HEK293 (cell line): Measurements from ENCODE around the gene BBLN.

Experiments used
- SETDB1 ChIP-seq: IDR thresholded peaks from one replicate; pipeline ENCODE4 v1.6.1; 2017; ENCODE audit warnings: mild to moderate bottlenecking, low read length, moderate library complexity, mixed read lengths; ENCODE audit not compliant: insufficient read length
- ZBTB10 ChIP-seq: fragments of 450-650 bp; formaldehyde crosslinking; IDR thresholded peaks from 2 replicates; pipeline ENCODE4 v1.5.1; 2016; ENCODE audit warnings: missing biosample characterization, missing genetic modification characterization
- ZEB2 ChIP-seq: fragments of 450-650 bp; formaldehyde crosslinking; IDR thresholded peaks from 2 replicates; pipeline ENCODE4 v1.5.1; 2016; ENCODE audit warnings: missing biosample characterization, missing genetic modification characterization
- ZNF146 ChIP-seq: fragments of 450-650 bp; formaldehyde crosslinking; IDR thresholded peaks from 2 replicates; pipeline ENCODE4 v1.5.1; 2016; ENCODE audit warnings: missing biosample characterization, missing genetic modification characterization
- ZNF157 ChIP-seq: fragments of 450-650 bp; formaldehyde crosslinking; IDR thresholded peaks from 2 replicates; pipeline ENCODE4 v1.5.1; 2016; ENCODE audit warnings: missing biosample characterization, missing genetic modification characterization
- ZNF292 ChIP-seq: fragments of 450-650 bp; formaldehyde crosslinking; IDR thresholded peaks from 2 replicates; pipeline ENCODE4 v1.5.1; 2016; ENCODE audit warnings: low read depth, missing biosample characterization, missing genetic modification characterization, borderline replicate concordance
- ZNF302 ChIP-seq: fragments of 450-650 bp; formaldehyde crosslinking; IDR thresholded peaks from 2 replicates; pipeline ENCODE4 v1.5.1; 2016; ENCODE audit warnings: missing biosample characterization, missing genetic modification characterization, low read depth
- ZNF362 ChIP-seq: fragments of 450-650 bp; formaldehyde crosslinking; IDR thresholded peaks from 2 replicates; pipeline ENCODE4 v1.5.1; 2016; ENCODE audit warnings: missing biosample characterization, missing genetic modification characterization
- ZNF529 ChIP-seq: fragments of 450-650 bp; formaldehyde crosslinking; IDR thresholded peaks from 2 replicates; pipeline ENCODE4 v1.5.1; 2017; ENCODE audit warnings: missing genetic modification characterization, missing biosample characterization; ENCODE audit not compliant: insufficient replicate concordance
- ZNF639 ChIP-seq: fragments of 450-650 bp; formaldehyde crosslinking; IDR thresholded peaks from 2 replicates; pipeline ENCODE4 v1.5.1; 2016; ENCODE audit warnings: missing biosample characterization, missing genetic modification characterization
- TF ChIP-seq, protein P1 (sequence below): IDR thresholded peaks from 2 replicates; pipeline ENCODE4 v1.6.1; 2011; ENCODE audit warnings: mild to moderate bottlenecking, low read depth, low read length, borderline replicate concordance
- TF ChIP-seq, protein P2 (sequence below): fragments of 450-650 bp; formaldehyde crosslinking; IDR thresholded peaks from 2 replicates; pipeline ENCODE4 v1.5.1; 2016; ENCODE audit warnings: missing biosample characterization, missing genetic modification characterization
- TF ChIP-seq, protein P3 (sequence below): fragments of 450-650 bp; formaldehyde crosslinking; IDR thresholded peaks from 2 replicates; pipeline ENCODE4 v1.5.1; 2016; ENCODE audit warnings: missing biosample characterization, missing genetic modification characterization
- TF ChIP-seq, protein P4 (sequence below): fragments of 450-650 bp; formaldehyde crosslinking; IDR thresholded peaks from 2 replicates; pipeline ENCODE4 v1.5.1; 2016; ENCODE audit warnings: missing biosample characterization, missing genetic modification characterization, borderline replicate concordance

GRCh38 chr9:128141604-128142003, 18.5 kb upstream of the BBLN start:
- TF ChIP-seq, protein P1, sequence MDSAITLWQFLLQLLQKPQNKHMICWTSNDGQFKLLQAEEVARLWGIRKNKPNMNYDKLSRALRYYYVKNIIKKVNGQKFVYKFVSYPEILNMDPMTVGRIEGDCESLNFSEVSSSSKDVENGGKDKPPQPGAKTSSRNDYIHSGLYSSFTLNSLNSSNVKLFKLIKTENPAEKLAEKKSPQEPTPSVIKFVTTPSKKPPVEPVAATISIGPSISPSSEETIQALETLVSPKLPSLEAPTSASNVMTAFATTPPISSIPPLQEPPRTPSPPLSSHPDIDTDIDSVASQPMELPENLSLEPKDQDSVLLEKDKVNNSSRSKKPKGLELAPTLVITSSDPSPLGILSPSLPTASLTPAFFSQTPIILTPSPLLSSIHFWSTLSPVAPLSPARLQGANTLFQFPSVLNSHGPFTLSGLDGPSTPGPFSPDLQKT: no peak
- TF ChIP-seq ZNF362 (tag by site-specific recombination) (no peak), ZNF529 (tag by site-specific recombination) (no peak), ZNF157 (tag by site-specific recombination) (no peak), SETDB1 (no peak), ZNF292 (tag by site-specific recombination) (no peak), ZNF146 (tag by site-specific recombination) (no peak), ZBTB10 (tag by site-specific recombination) (no peak), ZNF639 (no peak), ZEB2 (no peak), ZNF302 (tag by site-specific recombination) (no peak)
- TF ChIP-seq, protein P2, sequence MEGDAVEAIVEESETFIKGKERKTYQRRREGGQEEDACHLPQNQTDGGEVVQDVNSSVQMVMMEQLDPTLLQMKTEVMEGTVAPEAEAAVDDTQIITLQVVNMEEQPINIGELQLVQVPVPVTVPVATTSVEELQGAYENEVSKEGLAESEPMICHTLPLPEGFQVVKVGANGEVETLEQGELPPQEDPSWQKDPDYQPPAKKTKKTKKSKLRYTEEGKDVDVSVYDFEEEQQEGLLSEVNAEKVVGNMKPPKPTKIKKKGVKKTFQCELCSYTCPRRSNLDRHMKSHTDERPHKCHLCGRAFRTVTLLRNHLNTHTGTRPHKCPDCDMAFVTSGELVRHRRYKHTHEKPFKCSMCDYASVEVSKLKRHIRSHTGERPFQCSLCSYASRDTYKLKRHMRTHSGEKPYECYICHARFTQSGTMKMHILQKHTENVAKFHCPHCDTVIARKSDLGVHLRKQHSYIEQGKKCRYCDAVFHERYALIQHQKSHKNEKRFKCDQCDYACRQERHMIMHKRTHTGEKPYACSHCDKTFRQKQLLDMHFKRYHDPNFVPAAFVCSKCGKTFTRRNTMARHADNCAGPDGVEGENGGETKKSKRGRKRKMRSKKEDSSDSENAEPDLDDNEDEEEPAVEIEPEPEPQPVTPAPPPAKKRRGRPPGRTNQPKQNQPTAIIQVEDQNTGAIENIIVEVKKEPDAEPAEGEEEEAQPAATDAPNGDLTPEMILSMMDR (tag by site-specific recombination): no peak
- TF ChIP-seq, protein P3, sequence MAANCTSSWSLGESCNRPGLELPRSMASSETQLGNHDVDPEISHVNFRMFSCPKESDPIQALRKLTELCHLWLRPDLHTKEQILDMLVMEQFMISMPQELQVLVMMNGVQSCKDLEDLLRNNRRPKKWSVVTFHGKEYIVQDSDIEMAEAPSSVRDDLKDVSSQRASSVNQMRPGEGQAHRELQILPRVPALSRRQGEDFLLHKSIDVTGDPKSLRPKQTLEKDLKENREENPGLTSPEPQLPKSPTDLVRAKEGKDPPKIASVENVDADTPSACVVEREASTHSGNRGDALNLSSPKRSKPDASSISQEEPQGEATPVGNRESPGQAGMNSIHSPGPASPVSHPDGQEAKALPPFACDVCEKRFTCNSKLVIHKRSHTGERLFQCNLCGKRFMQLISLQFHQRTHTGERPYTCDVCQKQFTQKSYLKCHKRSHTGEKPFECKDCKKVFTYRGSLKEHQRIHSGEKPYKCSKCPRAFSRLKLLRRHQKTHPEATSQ: no peak
- TF ChIP-seq, protein P4, sequence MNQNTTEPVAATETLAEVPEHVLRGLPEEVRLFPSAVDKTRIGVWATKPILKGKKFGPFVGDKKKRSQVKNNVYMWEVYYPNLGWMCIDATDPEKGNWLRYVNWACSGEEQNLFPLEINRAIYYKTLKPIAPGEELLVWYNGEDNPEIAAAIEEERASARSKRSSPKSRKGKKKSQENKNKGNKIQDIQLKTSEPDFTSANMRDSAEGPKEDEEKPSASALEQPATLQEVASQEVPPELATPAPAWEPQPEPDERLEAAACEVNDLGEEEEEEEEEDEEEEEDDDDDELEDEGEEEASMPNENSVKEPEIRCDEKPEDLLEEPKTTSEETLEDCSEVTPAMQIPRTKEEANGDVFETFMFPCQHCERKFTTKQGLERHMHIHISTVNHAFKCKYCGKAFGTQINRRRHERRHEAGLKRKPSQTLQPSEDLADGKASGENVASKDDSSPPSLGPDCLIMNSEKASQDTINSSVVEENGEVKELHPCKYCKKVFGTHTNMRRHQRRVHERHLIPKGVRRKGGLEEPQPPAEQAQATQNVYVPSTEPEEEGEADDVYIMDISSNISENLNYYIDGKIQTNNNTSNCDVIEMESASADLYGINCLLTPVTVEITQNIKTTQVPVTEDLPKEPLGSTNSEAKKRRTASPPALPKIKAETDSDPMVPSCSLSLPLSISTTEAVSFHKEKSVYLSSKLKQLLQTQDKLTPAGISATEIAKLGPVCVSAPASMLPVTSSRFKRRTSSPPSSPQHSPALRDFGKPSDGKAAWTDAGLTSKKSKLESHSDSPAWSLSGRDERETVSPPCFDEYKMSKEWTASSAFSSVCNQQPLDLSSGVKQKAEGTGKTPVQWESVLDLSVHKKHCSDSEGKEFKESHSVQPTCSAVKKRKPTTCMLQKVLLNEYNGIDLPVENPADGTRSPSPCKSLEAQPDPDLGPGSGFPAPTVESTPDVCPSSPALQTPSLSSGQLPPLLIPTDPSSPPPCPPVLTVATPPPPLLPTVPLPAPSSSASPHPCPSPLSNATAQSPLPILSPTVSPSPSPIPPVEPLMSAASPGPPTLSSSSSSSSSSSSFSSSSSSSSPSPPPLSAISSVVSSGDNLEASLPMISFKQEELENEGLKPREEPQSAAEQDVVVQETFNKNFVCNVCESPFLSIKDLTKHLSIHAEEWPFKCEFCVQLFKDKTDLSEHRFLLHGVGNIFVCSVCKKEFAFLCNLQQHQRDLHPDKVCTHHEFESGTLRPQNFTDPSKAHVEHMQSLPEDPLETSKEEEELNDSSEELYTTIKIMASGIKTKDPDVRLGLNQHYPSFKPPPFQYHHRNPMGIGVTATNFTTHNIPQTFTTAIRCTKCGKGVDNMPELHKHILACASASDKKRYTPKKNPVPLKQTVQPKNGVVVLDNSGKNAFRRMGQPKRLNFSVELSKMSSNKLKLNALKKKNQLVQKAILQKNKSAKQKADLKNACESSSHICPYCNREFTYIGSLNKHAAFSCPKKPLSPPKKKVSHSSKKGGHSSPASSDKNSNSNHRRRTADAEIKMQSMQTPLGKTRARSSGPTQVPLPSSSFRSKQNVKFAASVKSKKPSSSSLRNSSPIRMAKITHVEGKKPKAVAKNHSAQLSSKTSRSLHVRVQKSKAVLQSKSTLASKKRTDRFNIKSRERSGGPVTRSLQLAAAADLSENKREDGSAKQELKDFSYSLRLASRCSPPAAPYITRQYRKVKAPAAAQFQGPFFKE: no peak
